Amniotic stem cell (primary cell): ENCODE measurements around the gene NFILZ.

Experiments used
- DNase-seq: peaks from one replicate; lab custom pipeline; 2025; lab: John Stamatoyannopoulos, UW

Gene NFILZ

GRCh38 chr19:8629996-8630683, at the start of gene NFILZ:
TSS of gene NFILZ (plus strand) at chr19:8630633. CDS start at chr19:8676766, 46,133 bp downstream.
- DNase-seq: no peak

DNA sequence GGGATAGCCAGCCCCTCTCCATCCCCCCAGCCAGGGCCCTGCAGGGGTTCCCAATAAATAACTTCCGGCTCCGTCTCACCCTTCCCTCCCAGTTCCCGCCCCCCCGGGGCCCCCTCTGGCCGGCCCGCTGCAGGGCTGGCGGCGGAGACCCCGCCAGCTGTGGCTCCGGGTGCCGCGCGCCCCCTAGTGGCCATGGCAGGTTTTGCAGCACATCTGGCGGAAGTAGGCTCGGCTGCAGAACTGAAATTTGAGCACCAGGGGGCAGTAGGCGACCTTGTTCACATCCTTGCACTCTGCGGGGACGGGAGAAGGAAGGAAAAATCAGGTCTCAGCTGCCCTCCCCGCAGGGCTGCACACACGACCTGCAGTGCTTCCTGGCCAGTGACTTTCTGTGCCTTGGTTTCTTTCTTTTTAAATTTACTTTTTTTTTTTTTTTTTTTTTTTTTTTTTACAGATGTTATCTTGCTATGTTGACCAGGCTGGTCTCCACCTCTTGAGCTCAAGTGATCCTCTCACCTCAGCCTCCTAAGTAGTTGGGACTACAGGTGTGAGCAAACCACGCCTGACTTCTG, 49.6 kb upstream of the NFILZ start:
- peak; percentile 61 for DNase-seq

GRCh38 chr19:8584965-8585893, 45.2 kb upstream of the NFILZ start:
- DNase-seq: no peak

- no peak for DNase-seq
Observed at GRCh38 chr19:8585894-8586750, 44.3 kb upstream of the NFILZ start.

DNA sequence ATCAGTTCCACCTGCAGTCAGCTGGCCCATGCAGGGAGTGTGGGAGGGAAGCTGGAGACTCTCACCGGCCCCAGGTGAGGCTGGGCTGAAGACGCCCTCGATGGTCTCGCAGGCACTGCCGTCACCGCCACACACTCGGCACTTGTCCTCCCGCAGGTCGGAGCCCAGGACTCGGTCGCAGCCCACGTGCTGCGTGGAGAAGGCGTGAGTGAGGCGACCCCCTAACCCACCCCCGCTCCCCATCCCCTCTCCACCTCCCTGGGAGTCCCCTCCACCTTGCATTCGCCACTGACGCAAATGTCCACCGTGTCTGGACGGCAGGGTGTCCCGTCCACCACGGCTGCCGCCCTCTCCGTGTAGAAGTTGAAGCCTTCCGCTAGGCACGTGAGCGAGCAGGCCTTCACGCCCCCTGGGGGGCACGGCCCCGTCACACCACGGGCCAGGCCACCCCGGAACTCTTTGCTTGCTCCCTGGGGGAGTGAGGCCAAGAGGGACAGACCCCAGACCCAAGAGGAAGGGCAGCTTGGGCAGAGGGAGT, 41.2 kb upstream of the NFILZ start:
- no peak for DNase-seq

DNA sequence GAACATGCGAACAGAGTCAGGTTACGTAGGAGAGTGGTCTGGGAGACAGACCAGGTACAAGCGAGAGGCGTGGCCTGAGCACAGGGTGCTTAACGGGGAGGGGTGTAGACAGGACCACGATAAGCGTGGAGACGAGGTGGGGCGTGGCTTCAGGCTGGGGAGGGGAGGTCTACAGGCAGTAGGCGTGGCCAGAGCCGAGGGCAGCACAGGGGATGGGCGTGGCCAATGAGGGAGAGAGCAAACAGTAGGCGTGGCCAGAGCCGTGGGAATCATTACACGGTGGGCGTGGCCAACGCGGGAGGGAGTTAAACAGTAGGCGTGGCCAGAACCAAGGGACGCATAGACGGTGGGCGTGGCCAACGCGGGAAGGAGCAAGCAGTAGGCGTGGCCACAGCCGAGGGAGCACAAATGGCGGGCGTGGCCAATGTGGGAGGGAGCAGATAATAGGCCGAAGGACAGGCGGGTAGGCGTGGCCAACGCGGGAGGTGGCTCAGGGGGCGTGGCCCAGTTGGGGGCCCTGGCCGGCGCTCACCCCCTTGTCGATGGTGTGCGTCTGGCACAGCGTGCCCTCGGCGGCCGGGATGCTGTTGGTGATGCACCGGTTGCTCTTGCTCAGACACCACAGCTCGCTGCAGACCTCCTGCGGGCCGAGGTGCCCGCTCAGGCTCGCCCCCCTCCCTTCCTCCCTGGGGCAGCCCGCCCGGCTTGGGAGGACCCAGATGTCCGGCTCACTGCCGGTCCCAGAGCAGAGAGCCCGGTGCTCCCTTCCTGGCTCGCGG, 38.0 kb upstream of the NFILZ start:
- peak; percentile 94 for DNase-seq

DNA sequence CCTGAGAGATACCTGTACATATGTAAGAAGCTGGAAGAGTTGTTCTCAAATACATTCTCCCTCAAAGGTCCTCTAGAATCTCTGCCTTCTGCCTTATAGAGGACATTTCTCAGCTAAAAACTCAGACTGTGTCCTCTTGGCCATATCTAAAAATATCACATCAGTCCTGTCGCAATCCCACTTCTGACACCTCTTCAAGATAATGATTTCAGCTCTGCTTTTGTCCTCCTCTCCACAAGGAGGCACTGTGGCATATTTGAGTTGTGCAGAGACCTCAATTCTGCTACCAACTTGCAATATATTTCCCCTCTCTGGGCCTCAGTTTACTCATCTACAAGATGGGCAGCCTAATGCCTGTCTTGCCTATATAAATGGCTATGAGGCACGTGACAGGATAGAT, 36.5 kb upstream of the NFILZ start:
- DNase-seq: no peak

DNA sequence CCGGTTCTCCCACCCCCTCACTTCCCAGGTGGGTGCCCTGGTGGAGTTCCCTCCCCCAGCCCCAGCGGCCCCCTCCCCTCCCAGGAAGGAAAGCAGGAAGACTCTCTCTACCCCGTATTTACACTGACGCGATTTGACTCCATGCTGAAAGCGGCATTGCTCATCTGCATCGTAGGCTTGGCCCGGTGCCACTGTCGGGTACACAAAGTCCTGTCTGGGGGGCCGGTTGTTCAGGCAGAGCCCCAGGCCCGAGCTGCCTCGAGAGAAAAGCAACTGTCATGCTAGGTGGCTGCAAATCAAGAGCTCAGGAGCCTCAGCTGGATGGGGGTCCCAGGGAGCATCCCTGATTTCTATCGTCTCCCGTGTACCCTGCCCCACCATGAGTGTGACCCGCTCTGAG, 34.8 kb upstream of the NFILZ start:
- no peak for DNase-seq

- no peak for DNase-seq
Observed at GRCh38 chr19:8596168-8596567, 34.3 kb upstream of the NFILZ start.

- DNase-seq: no peak
Observed at GRCh38 chr19:8600064-8600463, 30.4 kb upstream of the NFILZ start.

DNA sequence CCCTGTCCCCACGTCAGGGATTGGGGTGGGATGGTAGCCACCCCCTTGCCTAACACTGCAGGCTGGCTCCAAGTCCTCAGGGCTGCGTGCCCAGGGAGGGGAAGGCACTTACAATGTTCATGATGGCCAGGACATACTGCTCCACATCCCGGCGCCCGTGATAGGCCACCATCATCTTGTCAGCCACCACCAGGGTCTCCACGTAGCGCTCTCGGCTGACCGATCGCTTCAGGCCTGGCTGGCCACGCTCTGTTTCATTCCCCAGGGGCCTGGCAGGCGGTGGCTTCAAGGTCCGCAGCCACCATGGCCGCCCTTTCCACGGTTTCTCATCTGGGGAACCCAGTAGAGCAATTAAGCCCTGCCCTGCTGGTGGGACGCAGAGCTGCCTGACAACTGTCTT, 29.6 kb upstream of the NFILZ start:
- no peak for DNase-seq

DNA sequence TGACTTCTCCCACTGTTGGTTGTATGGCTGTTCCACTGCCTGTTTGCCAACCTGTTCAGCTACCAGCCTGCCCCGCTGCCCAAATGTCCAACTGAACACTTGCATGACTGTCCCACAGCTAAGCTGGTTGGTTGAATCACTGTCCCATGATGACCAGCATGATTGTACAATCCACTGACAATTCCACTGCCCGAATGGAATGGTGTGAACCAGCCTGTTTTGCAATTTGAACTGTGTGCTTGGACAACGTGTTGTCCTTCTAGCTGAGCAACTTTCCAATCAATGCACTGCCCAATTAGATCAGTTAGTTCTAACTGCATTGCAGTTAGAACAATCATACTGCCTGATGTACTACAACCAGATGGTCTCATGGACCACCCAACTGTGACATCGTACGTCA, 28.6 kb upstream of the NFILZ start:
- no peak for DNase-seq

- DNase-seq: no peak
Observed at GRCh38 chr19:8605514-8605913, 24.9 kb upstream of the NFILZ start.

DNA sequence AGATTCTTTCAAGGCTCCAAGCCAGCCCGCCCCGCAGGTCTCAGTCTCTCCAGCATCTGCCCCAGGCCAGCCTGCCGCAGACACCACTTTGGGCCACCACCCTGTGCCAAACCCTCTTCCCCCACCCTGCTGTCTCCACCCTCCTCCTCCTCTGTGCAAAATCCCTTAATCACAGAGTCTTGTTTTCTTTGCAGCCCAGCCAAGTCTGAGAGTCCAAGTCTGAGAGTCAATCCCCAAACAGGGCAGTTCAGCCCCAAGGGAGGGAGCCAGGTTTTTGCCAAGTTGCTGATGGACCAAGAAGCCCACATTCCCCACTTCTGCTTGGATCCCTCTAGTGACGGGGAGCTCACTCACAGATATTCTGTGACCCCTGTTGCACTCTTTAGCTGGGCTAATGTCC, 23.0 kb upstream of the NFILZ start:
- DNase-seq: no peak

- DNase-seq: no peak
Observed at GRCh38 chr19:8608941-8609278, 21.5 kb upstream of the NFILZ start.

DNA sequence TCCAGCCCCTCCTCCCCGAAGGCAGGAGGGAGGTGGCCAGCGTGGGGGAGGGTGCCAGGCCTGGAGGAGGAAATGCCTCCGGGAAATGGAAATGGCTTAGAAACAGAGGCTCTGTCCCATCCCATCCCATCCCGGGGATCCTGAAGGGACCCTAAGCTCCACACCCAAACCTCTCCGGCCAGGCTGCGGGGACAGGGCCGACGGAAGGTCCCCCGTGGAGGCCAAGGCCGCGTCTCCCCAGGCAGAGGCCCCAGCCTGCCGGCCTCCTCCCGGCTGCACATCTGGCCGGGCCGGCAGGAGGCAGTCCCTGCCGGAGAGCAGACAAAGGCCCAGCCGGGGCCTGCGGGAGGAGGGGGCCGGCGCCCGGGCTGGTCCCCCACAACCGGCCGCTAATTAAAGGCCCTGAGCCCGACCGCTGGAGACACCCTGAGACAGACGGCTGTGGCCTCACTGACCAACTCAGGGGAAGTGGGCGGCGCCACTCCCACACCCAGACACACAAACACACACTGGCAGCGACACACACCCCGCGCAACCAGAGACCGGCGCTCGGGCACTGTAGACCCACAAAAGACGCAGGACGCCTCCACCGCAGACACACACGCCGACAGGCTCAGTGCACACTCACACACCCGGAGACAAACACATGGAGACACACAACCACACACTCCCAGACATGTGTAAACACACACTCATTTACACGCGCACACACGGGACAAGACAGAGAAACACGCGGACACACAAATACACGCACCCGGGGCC, 21.0 kb upstream of the NFILZ start:
- DNase-seq: no peak

GRCh38 chr19:8610041-8610935, 20.1 kb upstream of the NFILZ start, which contains the start of gene ADAMTS10:
TSS of gene ADAMTS10 (minus strand) at chr19:8610715. CDS start at chr19:8605710, 5,005 bp downstream.
- DNase-seq: no peak

DNA sequence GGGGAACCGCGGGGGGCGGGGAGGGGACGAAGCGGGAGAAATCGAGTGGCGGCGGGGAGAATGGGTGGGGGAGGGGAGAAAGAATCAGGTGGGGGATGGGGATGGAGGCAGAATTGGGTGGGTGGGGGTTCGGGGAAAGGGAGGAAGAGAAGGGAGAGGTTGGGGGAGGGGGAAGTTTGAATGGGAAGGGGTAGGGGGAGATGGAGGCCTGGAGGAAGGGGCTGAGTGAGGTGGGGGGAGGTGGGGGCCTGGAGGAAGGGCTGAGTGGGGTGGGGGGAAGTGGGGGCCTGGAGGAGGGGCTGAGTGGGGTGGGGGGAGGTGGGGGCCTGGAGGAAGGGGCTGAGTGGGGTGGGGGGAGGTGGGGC, 19.5 kb upstream of the NFILZ start:
- DNase-seq: no peak

DNA sequence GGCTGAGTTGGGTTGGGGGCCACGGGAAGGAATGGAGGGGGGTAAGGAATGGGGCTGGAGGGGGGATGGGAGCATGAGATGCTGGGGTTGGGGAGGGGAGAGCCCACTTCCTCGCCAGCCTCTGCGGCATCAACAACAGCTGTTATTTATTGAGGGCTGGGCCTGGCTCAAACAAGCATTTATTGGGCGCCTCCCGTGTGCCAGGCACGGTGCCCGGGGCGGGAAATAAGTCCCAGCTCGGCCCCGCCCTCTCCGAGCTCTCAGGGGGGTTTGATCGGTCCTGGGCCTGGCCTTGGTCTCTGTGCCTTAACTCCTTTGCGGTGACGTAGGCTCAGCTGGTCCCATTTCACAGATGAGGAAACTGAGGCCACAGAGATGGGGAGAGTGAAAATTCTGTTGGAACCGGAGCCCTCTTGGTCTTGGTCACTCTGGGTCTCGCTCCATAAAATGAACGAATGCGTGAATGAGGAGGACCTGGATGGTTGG, 19.0 kb upstream of the NFILZ start:
- DNase-seq: no peak
